ENCODE measurements around the gene TRIM25.
"Not testable (repeated sequence)": the region's sequence is repeated elsewhere in the genome, so short reads cannot be mapped to it uniquely, and the experiment has no call there.

Gene TRIM25, protein sequence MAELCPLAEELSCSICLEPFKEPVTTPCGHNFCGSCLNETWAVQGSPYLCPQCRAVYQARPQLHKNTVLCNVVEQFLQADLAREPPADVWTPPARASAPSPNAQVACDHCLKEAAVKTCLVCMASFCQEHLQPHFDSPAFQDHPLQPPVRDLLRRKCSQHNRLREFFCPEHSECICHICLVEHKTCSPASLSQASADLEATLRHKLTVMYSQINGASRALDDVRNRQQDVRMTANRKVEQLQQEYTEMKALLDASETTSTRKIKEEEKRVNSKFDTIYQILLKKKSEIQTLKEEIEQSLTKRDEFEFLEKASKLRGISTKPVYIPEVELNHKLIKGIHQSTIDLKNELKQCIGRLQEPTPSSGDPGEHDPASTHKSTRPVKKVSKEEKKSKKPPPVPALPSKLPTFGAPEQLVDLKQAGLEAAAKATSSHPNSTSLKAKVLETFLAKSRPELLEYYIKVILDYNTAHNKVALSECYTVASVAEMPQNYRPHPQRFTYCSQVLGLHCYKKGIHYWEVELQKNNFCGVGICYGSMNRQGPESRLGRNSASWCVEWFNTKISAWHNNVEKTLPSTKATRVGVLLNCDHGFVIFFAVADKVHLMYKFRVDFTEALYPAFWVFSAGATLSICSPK

DNA sequence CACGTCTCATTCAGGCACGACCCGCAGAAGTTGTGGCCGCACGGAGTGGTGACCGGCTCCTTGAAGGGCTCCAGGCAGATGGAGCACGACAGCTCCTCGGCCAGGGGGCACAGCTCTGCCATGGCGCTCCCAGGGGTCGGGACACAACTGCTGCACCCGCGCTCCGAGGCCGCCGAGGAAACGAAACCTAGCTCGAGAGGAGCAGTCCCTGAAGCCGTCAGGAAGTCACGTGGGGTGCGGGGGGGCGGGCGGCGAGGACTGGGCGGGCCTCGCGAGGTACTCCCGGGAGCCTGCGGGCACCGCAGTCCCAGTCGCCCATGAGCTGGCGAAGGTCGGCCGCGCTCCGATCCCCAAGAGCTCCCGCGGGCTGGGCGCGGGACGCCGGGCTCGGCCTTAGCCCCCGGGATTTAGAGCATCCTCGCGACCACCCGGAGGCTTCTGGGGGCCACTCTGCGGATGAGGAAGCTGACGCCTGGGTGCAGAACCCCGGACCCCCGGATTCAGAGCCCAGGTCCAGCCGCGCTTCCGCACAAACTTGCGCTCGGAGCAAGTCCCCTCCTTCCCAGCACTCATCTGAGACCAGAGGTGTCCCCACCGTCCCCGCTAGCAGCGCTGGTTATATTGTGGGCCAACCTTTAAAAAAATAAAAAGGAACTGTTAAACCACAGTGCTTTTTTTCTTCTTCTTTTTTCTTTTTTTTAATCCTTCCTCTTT is at the start of gene TRIM25:
Gene TRIM25, minus strand, starts transcription at position 183 of the 714 bp plus-strand sequence. Its CDS starts 61 bp downstream, at position 122.
- peak; percentile 94 for DNase-seq

DNA sequence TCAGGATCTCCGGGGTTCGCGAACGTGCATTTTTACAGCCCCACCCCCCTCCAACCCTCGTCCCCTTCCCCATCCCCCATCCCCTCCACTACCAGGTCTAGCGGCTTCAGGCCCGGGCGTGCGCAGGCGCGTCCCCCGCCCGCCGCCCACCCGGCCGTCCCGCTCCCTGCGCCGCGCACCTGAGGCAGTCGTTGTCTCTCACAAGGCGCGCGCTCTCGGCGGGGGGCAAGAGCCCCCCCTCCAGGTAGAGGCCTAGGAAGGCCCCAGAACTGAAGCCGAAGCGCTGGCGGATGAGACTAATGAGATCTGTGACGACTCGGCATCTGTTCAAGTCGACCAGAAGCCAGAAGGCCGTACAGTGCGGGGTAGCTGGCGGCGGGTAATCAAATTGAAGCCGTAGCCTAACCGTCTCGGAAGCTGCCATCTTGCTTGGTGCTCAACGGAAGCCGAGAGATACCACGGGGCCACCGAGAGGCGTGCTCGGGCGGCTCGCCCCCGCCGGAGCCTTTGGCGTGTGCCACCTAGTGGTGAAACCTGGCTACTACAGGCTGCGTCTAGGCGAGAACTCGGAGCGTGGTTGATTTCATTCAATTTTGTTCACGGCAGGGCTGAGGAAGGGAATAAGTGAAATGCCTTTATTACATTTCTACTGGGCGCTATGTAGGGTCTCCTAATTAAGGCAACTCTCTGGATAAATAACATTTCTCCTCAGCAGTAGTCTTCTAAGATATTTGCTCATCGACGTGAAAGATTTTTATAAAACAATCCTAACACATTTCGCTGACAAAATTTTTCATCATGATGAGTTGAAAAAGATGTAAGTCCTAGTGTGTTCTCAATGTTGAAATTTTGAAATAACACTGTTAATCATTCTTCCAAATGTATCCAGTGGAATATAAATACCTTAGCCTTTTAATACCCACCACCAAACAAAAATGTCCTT is 47.0 kb upstream of the TRIM25 start, which contains the start of gene COIL:
Gene COIL, minus strand, starts transcription at position 455 of the 943 bp plus-strand sequence. Its CDS starts 31 bp downstream, at position 424.
- peak; percentile 91 for DNase-seq

DNA sequence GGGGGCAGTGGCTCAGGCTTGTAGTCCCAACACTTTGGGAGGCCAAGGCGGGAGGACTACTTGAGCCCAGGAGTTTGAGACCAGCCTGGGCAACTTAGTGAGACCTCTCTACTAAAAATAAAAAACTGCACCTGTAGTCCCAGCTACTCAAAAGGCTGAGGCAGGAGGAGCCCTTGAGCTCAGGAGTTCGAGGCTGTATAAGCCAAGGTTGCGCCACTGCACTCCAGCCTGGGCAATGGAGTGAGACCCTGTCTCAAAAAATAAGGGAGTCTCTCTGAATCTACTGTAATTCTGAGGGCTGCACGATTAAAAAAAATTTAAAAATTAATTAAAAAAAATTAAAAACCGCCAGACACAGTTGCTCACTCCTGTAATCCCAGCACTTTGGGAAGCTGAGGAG is 43.1 kb upstream of the TRIM25 start:
- no peak for DNase-seq

DNA sequence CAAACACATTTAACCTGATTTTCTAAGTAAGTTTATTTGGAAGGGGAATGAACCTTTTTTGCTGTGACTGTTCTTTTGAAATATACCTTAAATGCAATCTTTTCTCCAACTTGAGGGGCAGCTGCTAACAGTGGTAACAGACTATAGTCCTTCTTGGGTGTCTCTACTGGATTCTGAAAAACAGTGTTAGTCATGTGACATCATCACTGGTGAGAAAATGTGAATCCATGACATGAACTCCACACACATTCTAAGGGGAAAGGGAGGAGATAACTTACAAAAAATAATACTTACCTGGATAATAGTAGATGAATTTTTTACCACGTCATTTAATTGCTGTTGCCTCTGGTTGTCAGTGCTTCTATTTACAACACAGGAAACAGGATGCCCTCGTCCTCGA is 35.7 kb upstream of the TRIM25 start:
- DNase-seq, result no peak

GRCh38 chr17:56948491-56948890 is 34.6 kb upstream of the TRIM25 start:
- no peak for DNase-seq

- no peak for DNase-seq
Observed at GRCh38 chr17:56947741-56948140, 33.9 kb upstream of the TRIM25 start.

DNA sequence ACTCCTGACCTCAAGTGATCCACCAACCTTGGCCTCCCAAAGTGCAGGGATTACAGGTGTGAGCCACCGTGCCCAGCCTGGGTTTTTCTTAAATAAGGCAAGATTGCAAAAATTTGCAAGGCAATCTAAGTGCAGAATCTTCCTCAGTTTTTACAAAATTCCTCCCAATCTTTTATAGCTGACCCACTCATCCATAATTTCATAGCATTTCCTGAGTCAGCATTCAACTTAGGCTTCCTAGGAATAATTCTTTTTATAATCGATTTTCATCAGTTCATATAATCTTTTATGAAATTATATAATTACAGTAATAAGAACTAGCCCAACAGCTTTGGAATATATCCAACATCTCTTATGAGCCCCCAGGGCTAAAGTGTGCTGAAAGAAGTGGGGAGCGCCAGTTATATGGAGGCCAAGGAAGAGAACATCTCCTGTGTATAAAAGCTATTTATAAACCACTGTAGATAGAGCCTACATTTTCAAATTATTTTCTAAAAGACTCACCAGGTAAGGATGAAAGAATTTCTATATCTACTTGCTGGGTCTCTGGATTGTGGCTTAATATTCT is 32.2 kb upstream of the TRIM25 start:
- no peak for DNase-seq

DNA sequence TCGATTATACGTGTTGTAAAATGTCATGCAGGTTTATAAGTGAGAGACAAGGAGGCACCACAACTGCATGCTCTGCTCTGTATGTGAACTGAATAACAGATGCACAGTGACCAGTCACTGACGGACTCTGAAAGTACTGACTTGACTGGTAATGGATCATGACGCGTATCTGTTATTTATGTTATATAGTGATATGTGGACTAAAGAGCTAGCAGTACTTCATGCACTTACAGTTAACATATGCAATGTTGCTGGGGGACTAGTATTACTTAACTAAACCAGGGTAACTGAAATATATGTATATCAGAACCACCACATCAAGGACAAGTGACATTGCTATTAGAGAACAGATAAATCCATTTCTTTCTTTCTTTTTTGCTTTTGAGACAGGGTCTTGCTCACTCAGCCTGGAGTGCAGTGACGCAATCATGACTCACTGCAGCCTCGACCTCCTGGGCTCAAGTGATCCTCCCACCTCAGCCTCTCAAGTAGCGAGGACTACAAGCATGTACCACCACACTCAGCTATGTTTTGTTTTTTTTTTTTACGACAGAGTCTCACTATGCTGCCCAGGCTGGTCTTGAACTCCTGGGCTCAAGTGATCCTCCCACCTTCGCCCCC is 29.8 kb upstream of the TRIM25 start:
- DNase-seq, result no peak

GRCh38 chr17:56939869-56940484 is 26.1 kb upstream of the TRIM25 start:
- peak; percentile 82 for DNase-seq

DNA sequence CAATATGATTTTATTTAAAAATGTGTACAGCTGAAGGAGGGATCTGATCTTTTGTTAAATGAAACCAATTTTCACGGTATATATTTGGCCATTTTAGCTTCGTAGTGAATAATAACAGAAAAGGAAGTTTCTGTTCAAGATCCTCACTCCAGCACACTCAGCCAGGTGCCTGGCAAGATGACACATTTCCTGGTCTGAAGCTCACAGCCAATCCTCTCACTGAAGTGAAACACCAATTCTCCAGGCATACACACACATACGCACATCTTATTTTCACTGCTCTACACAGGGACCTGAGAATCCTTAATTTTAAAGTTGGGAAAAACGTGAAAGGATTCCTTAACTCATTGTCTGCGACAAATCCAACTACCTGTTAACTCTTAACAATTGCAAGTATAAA is 24.4 kb upstream of the TRIM25 start:
- DNase-seq, result not testable (repeated sequence)

GRCh38 chr17:56937687-56938086 is 23.8 kb upstream of the TRIM25 start:
- DNase-seq, result no peak

GRCh38 chr17:56936697-56937322 is 23.0 kb upstream of the TRIM25 start:
- no peak for DNase-seq

DNA sequence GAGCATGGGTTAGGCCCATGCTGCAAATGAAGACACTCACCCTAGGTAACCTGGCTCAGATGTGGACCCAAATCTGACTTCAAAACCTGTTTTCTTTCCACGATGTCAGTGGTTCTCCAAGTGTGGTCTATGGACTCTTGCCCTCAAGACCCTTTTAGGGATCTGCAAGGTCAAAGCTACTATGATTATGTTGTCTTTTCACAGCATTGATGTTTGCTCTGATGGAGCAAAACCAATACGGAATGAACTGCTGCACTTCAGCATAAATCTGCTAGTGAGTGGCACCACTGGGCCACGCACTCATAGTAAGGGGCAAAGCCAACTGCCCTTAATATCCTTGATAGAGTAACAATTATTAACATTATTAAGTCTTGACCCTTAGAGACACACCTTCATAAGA is 21.6 kb upstream of the TRIM25 start:
- no peak for DNase-seq

GRCh38 chr17:56934280-56934679 is 20.4 kb upstream of the TRIM25 start:
- no peak for DNase-seq

DNA sequence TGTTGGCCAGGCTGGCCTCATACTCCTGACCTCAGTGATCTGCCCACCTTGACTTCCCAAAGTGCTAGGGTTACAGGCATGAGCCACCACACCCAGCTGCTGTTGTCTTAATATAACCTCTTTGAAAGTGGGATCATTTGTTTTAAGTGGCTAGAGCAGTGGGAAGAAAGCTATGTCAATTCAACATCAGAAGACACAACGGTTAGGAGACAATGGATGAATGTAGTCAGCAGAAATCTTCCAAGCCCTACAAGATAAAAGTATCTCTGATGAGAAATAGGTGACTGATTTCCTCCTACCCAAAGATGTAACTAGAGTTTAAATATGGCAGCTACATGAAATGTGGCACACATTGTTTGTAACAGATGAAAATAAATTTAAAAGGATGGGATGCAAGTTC is 20.0 kb upstream of the TRIM25 start:
- DNase-seq, result no peak

DNA sequence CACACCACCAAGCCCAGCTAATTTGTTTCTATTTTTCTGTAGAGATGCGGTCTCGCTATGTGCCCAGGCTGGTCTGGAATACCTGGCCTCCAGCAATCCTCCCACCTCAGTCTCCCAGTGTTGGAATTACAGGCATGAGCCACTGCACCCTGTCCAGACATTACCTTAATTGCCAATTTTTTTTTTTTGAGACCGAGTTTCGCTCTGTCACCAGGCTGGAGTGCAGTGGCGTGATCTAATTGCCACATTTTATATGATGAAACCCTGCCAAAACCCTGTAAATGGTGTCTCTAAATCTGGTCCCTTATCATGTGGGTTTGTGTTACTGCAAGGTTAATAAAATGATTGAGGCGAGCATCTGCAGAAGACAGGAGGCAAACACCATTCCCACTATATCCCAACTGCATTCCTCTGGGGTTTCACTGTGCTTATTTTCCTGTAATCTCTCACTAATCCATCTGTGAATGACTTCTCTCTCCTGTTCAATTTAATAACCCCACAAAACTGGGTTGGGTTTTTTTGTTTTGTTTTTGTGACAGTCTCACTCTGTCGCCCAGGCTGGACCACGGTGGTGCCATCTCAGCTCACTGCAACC is 19.4 kb upstream of the TRIM25 start:
- no peak for DNase-seq

GRCh38 chr17:56930739-56931337 is 17.0 kb upstream of the TRIM25 start:
- DNase-seq, result no peak

DNA sequence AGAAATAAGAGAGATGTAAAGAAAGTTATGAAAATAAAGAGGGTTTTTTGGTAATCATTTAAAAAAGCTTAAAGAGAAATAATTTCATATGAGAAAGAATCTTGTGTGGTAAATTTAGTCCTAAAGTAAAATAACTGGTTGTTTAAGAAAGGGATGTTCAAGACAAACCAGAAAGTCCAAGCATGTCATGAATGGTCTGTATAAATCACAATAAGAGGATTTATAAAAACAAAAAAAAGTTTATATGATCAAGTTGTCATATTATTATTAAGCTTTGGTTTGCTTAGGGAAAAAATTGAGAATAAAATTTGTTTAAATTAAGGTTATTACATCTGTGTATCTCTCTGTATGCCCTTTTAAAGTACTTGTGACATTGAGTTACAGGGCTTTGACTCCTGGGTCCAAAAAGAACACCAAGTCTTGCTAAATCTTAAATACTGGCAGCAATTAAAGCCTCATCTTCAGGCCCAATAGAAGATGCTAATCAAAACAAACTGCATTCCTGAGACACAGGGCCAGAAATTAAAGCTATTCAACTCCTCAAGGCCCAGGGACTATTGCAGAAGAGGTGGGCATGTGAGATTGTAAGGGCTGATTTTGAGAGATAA is 15.6 kb upstream of the TRIM25 start:
- no peak for DNase-seq

GRCh38 chr17:56928586-56928985 is 14.7 kb upstream of the TRIM25 start:
- DNase-seq, result no peak
